B cell (primary cell): ENCODE data around the gene JKAMP. TPM values are rescaled to one million over a fixed set of nuclear protein-coding genes. Genes with fewer than 3 reads are reported as not detected.

Experiments
- ATAC-seq: fragments of 200-7000 bp; cut with Tn5 transposase; one replicate; pipeline ENCODE4 v1.10.0; 2021; ENCODE audit warnings: low read depth, mild to moderate bottlenecking, moderate number of reproducible peaks, moderate library complexity
- CTCF ChIA-PET: fragments of 350-600 bp; sonication (Branson Sonifier 250); formaldehyde crosslinking; loops from one replicate; lab custom pipeline; 2021; ENCODE audit warnings: antibody characterized with exemption, inconsistent platforms; lab: Charles Lee
- POLR2A ChIA-PET: fragments of 350-600 bp; sonication (Branson Sonifier 250); formaldehyde crosslinking; loops from one replicate; lab custom pipeline; 2021; ENCODE audit warnings: antibody characterized with exemption; lab: Charles Lee
- DNase-seq: peaks from one replicate; pipeline ENCODE4 v3.0.0; 2013
- H2AFZ ChIP-seq: 2 replicates; pipeline ENCODE4 v1.6.1; 2012; ENCODE audit warnings: mild to moderate bottlenecking, low read depth, low read length; ENCODE audit not compliant: insufficient read depth, poor library complexity, severe bottlenecking
- H3K27ac ChIP-seq, 2 donors: 1 replicate in 1 of 2; 2 replicates in 1 of 2; pipeline ENCODE4 v1.5.1; 2012 to 2013; ENCODE audit warnings: low read length in 2 of 2, mild to moderate bottlenecking in 2 of 2, moderate library complexity in 1 of 2
- H3K27me3 ChIP-seq, 4 experiments: fragments of 200-600 bp in 1 of 4; sonication (generic) in 1 of 4; replicated peaks in 1 of 4; 1 replicate in 2 of 4; 2 replicates in 2 of 4; pipeline versions ENCODE4 v1.6.1 to v1.7.0; 2013 to 2016; ENCODE audit warnings: low read length in 3 of 4, mild to moderate bottlenecking in 2 of 4, mixed read lengths in 1 of 4, moderate library complexity in 1 of 4; ENCODE audit not compliant: insufficient read depth in 4 of 4, control insufficient read depth in 3 of 4; ENCODE audit errors: control extremely low read depth in 1 of 4
- H3K36me3 ChIP-seq, 2 experiments: replicated peaks in 1 of 2; 1 replicate in 1 of 2; 2 replicates in 1 of 2; pipeline versions ENCODE4 v1.6.1 to v1.7.1; 2013; ENCODE audit warnings: low read length in 1 of 2; ENCODE audit not compliant: insufficient read depth in 2 of 2, control insufficient read depth in 1 of 2; ENCODE audit errors: control extremely low read depth in 1 of 2, extremely low read depth in 1 of 2
- H3K4me1 ChIP-seq, 2 donors: fragments of 200-600 bp in 1 of 2; sonication (generic) in 1 of 2; 1 replicate in 1 of 2; 2 replicates in 1 of 2; pipeline versions ENCODE4 v1.5.1 to v1.6.1; 2013 to 2017; ENCODE audit warnings: low read length in 2 of 2; ENCODE audit not compliant: control insufficient read depth in 2 of 2, insufficient read depth in 2 of 2
- H3K4me2 ChIP-seq: replicated peaks from 2 replicates; pipeline ENCODE3; 2012; ENCODE audit warnings: mild to moderate bottlenecking, low read depth, low read length; ENCODE audit not compliant: poor library complexity, severe bottlenecking
- H3K4me3 ChIP-seq, 5 experiments: fragments of 200-600 bp in 1 of 5; sonication (generic) in 1 of 5; 1 replicate in 3 of 5; 2 replicates in 2 of 5; pipeline versions ENCODE4 v1.5.1 to v1.7.0; 2011 to 2016; ENCODE audit warnings: low read length in 4 of 5, mild to moderate bottlenecking in 4 of 5, low read depth in 2 of 5, control low read depth in 1 of 5, moderate library complexity in 1 of 5; ENCODE audit not compliant: insufficient read depth in 1 of 5; ENCODE audit errors: control extremely low read depth in 1 of 5, extremely low read depth in 1 of 5
- H3K79me2 ChIP-seq: fragments of 200-600 bp; sonication (generic); one replicate; pipeline ENCODE4 v1.6.0; 2016; ENCODE audit warnings: low read length; ENCODE audit not compliant: control insufficient read depth, insufficient read depth
- H3K9ac ChIP-seq: fragments of 200-600 bp; sonication (generic); 2 replicates; pipeline ENCODE4 v1.6.1; 2017; ENCODE audit warnings: mild to moderate bottlenecking, low read length, moderate library complexity
- H3K9me3 ChIP-seq, 3 donors: one replicate each; pipeline versions ENCODE4 v1.6.1 to v1.7.1; 2013; ENCODE audit warnings: low read length in 2 of 3; ENCODE audit not compliant: control insufficient read depth in 2 of 3, insufficient read depth in 1 of 3; ENCODE audit errors: control extremely low read depth in 1 of 3
- H4K20me1 ChIP-seq: 2 replicates; pipeline ENCODE4 v1.6.0; 2012; ENCODE audit warnings: mild to moderate bottlenecking, low read length; ENCODE audit not compliant: insufficient read depth, control insufficient read depth, poor library complexity, severe bottlenecking
- H3K27ac Mint-ChIP-seq: one replicate; pipeline ENCODE4 v1.8.0; 2021; ENCODE audit warnings: mixed read lengths
- H3K27me3 Mint-ChIP-seq: one replicate; pipeline ENCODE4 v1.8.0; 2021; ENCODE audit warnings: mixed read lengths
- H3K4me1 Mint-ChIP-seq: one replicate; pipeline ENCODE4 v1.8.0; 2021; ENCODE audit warnings: mixed read lengths
- H3K4me3 Mint-ChIP-seq: one replicate; pipeline ENCODE4 v1.8.0; 2021; ENCODE audit warnings: mixed read lengths
- H3K9me3 Mint-ChIP-seq: one replicate; pipeline ENCODE4 v1.8.0; 2022; ENCODE audit warnings: mixed read lengths; ENCODE audit not compliant: insufficient read depth
- CTCF ChIP-seq: fragments of 200-600 bp; IDR thresholded peaks from one replicate; pipeline ENCODE4 v1.8.0; 2022; ENCODE audit warnings: antibody characterized with exemption, mild to moderate bottlenecking
- EZH2 ChIP-seq: IDR thresholded peaks from 2 replicates; pipeline ENCODE4 v1.6.1; 2012; ENCODE audit warnings: borderline replicate concordance, low read depth, mild to moderate bottlenecking, moderate library complexity, low read length; ENCODE audit not compliant: insufficient read depth, poor library complexity, severe bottlenecking
- WGBS: methylation state at CpG from one replicate; pipeline ENCODE4 v1.1.5; 2013; ENCODE audit warnings: missing lambda C conversion rate; ENCODE audit not compliant: insufficient coverage; 5-methylcytosine and 5-hydroxymethylcytosine counted together
- intact Hi-C: fragments of 100-400 bp; cut with micrococcal nuclease; formaldehyde crosslinking; loops from one replicate; pipeline ENCODE4 v1.10.0; 2022
- polyA plus RNA-seq: library from polyadenylated mRNA; depleted of rRNA; stranded (reverse); fragments of >200 nt; gene quantifications from 2 replicates; pipeline ENCODE4 v1.2.3, GENCODE V29; 2012
- total RNA-seq, 2 donors: library from RNA; stranded (reverse); fragments of 120-200 nt in 1 of 2; gene quantifications; 1 replicate in 1 of 2; 2 replicates in 1 of 2; pipeline versions ENCODE4 v1.2.3 to v1.2.4, GENCODE V29; 2013 to 2022

Gene JKAMP
- total and polyA plus RNA-seq, 2 donors (not counting 1 experiment from before 2014, with no cell fraction given) = 30.3 to 32.3 TPM

GRCh38 chr14:59454139-59454538 is 30.2 kb upstream of the JKAMP start:
- H3K9me3 ChIP-seq = no peaks in the 10 kb centered on the region
- H3K4me1 ChIP-seq = no peaks in the 10 kb centered on the region
- TF ChIP-seq EZH2 = no peak
- no peak for TF ChIP-seq CTCF
- no peaks in the 10 kb centered on the region for H3K27me3 Mint-ChIP-seq
- no peaks in the 10 kb centered on the region for H4K20me1 ChIP-seq
- no peak overlapping the region for H3K27ac Mint-ChIP-seq
- no peaks in the 10 kb centered on the region for H3K9me3 Mint-ChIP-seq
- no peak overlapping the region for H2AFZ ChIP-seq
- WGBS = 42% methylated on average over 2 of the region's 2 CpGs
- no peak overlapping the region for H3K27ac ChIP-seq
- no peaks in the 10 kb centered on the region for H3K79me2 ChIP-seq
- H3K9ac ChIP-seq = no peak overlapping the region
- H3K36me3 ChIP-seq = no peaks in the 10 kb centered on the region
- no peak overlapping the region for H3K4me2 ChIP-seq
- H3K4me3 Mint-ChIP-seq = no peak overlapping the region
- no peak overlapping the region for H3K4me3 ChIP-seq
- intact Hi-C loops = no loop called here
- no peak for ATAC-seq
- no peaks in the 10 kb centered on the region for H3K4me1 Mint-ChIP-seq
- ChIA-PET POLR2A (no interaction called here), CTCF (interaction anchor here (1.0 kb wide), 1 partner anchor 10 kb away, joined by 3 read pairs; no protein-coding TSS in a partner anchor)
- H3K27me3 ChIP-seq = no peaks in the 10 kb centered on the region
- no peak for DNase-seq

GRCh38 chr14:59455411-59455810 is 28.9 kb upstream of the JKAMP start:
- no peaks in the 10 kb centered on the region for H4K20me1 ChIP-seq
- CTCF ChIA-PET = no interaction called here

More at GRCh38 chr14:59455411-59455810, 28.9 kb upstream of the JKAMP start:
- no peak overlapping the region for H3K27ac Mint-ChIP-seq
- H3K4me3 Mint-ChIP-seq = no peak overlapping the region
- no peaks in the 10 kb centered on the region for H3K4me1 ChIP-seq
- POLR2A ChIA-PET = no interaction called here
- intact Hi-C loops = no loop called here
- no peaks in the 10 kb centered on the region for H3K27me3 ChIP-seq
- H3K9me3 ChIP-seq = no peaks in the 10 kb centered on the region
- DNase-seq (no peak), ATAC-seq (no peak)
- no peak overlapping the region for H3K9ac ChIP-seq
- TF ChIP-seq EZH2 (no peak), CTCF (no peak)
- no CpG with 5 or more reads among the region's 1 CpG for WGBS
- no peak overlapping the region for H2AFZ ChIP-seq
- no peak overlapping the region for H3K4me3 ChIP-seq
- H3K27me3 Mint-ChIP-seq = no peaks in the 10 kb centered on the region
- H3K4me2 ChIP-seq = no peak overlapping the region
- no peaks in the 10 kb centered on the region for H3K36me3 ChIP-seq
- H3K9me3 Mint-ChIP-seq = no peaks in the 10 kb centered on the region
- no peaks in the 10 kb centered on the region for H3K79me2 ChIP-seq
- no peaks in the 10 kb centered on the region for H3K4me1 Mint-ChIP-seq
- H3K27ac ChIP-seq = no peak overlapping the region
